HEK293 (cell line): ENCODE measurements around the gene RNF175.

Source experiments
- CTCF ChIA-PET: fragments of 350-600 bp; formaldehyde crosslinking; extraction: SDS; loops from one replicate; lab custom pipeline; 2021; ENCODE audit warnings: antibody characterized with exemption; lab: Yijun Ruan, JAX
- POLR2A ChIA-PET: fragments of 300-600 bp; formaldehyde crosslinking; extraction: SDS; loops from one replicate; lab custom pipeline; 2020; ENCODE audit warnings: antibody characterized with exemption, inconsistent platforms; lab: Yijun Ruan, JAX
- H3K27ac ChIP-seq: fragments of 200-500 bp; sonication (Bioruptor generic); 2 replicates; pipeline ENCODE4 v1.5.1; 2014; ENCODE audit warnings: low read depth, low read length, control low read depth, inconsistent platforms; ENCODE audit errors: extremely low read depth
- H3K36me3 ChIP-seq, 2 experiments: fragments of 200-500 bp in 1 of 2; sonication (Bioruptor generic) in 1 of 2; 1 replicate in 1 of 2; 2 replicates in 1 of 2; pipeline ENCODE4 v1.5.1; 2014 to 2017; ENCODE audit warnings: inconsistent platforms in 2 of 2, low read length in 2 of 2; ENCODE audit not compliant: control insufficient read depth in 2 of 2, insufficient read depth in 1 of 2
- H3K4me1 ChIP-seq: fragments of 200-500 bp; sonication (Bioruptor generic); 2 replicates; pipeline ENCODE4 v1.5.1; 2014; ENCODE audit warnings: mild to moderate bottlenecking, low read length, inconsistent platforms; ENCODE audit not compliant: control insufficient read depth, insufficient read depth
- H3K4me3 ChIP-seq: 2 replicates; pipeline ENCODE4 v1.5.1; 2011; ENCODE audit warnings: low read depth, mild to moderate bottlenecking, control low read depth, low read length, moderate library complexity
- H3K9me3 ChIP-seq: fragments of 200-500 bp; sonication (Bioruptor generic); 2 replicates; pipeline ENCODE4 v1.5.1; 2014; ENCODE audit warnings: low read depth, low read length, inconsistent platforms; ENCODE audit not compliant: control insufficient read depth, insufficient read depth
- GLIS1 ChIP-seq: fragments of 450-650 bp; formaldehyde crosslinking; IDR thresholded peaks from 2 replicates; pipeline ENCODE4 v1.5.1; 2016; ENCODE audit warnings: missing biosample characterization, missing genetic modification characterization
- IKZF3 ChIP-seq: fragments of 450-650 bp; IDR thresholded peaks from 2 replicates; pipeline ENCODE4 v1.5.0; 2018; ENCODE audit warnings: missing biosample characterization, mild to moderate bottlenecking, missing genetic modification characterization, moderate library complexity
- MZF1 ChIP-seq: fragments of 450-650 bp; formaldehyde crosslinking; IDR thresholded peaks from 2 replicates; pipeline ENCODE4 v1.5.1; 2017; ENCODE audit warnings: missing biosample characterization, missing genetic modification characterization, borderline replicate concordance
- WT1 ChIP-seq: fragments of 450-650 bp; formaldehyde crosslinking; IDR thresholded peaks from 2 replicates; pipeline ENCODE4 v1.5.1; 2016; ENCODE audit warnings: missing biosample characterization, missing genetic modification characterization
- YY1 ChIP-seq: fragments of 450-650 bp; formaldehyde crosslinking; IDR thresholded peaks from 2 replicates; pipeline ENCODE4 v1.5.1; 2018; ENCODE audit warnings: missing biosample characterization, missing genetic modification characterization
- ZNF155 ChIP-seq: fragments of 450-650 bp; formaldehyde crosslinking; IDR thresholded peaks from 2 replicates; pipeline ENCODE4 v1.5.1; 2016; ENCODE audit warnings: missing biosample characterization, missing genetic modification characterization
- ZNF169 ChIP-seq: fragments of 450-650 bp; formaldehyde crosslinking; IDR thresholded peaks from 2 replicates; pipeline ENCODE4 v1.5.1; 2016; ENCODE audit warnings: missing biosample characterization, missing genetic modification characterization
- ZNF174 ChIP-seq: fragments of 450-650 bp; formaldehyde crosslinking; IDR thresholded peaks from 2 replicates; pipeline ENCODE4 v1.5.0; 2017; ENCODE audit warnings: missing biosample characterization, mild to moderate bottlenecking, missing genetic modification characterization
- ZNF23 ChIP-seq: fragments of 450-650 bp; formaldehyde crosslinking; IDR thresholded peaks from 2 replicates; pipeline ENCODE4 v1.5.1; 2016; ENCODE audit warnings: missing biosample characterization, missing genetic modification characterization, borderline replicate concordance
- ZNF266 ChIP-seq: fragments of 450-650 bp; formaldehyde crosslinking; IDR thresholded peaks from 2 replicates; pipeline ENCODE4 v1.5.1; 2016; ENCODE audit warnings: missing biosample characterization, missing genetic modification characterization, low read depth
- ZNF398 ChIP-seq: fragments of 450-650 bp; formaldehyde crosslinking; IDR thresholded peaks from 2 replicates; pipeline ENCODE4 v1.5.1; 2017; ENCODE audit warnings: missing biosample characterization, missing genetic modification characterization
- ZNF501 ChIP-seq: fragments of 450-650 bp; formaldehyde crosslinking; IDR thresholded peaks from 2 replicates; pipeline ENCODE4 v1.5.1; 2016; ENCODE audit warnings: missing biosample characterization, missing genetic modification characterization
- ZNF548 ChIP-seq: fragments of 450-650 bp; formaldehyde crosslinking; IDR thresholded peaks from 2 replicates; pipeline ENCODE4 v1.5.1; 2016; ENCODE audit warnings: missing biosample characterization, missing genetic modification characterization
- ZNF549 ChIP-seq: fragments of 450-650 bp; IDR thresholded peaks from 2 replicates; pipeline ENCODE4 v1.5.1; 2018; ENCODE audit warnings: missing biosample characterization, missing genetic modification characterization, mild to moderate bottlenecking, inconsistent platforms, moderate library complexity
- ZNF596 ChIP-seq: fragments of 450-650 bp; IDR thresholded peaks from 2 replicates; pipeline ENCODE4 v1.5.0; 2018; ENCODE audit warnings: missing biosample characterization, mild to moderate bottlenecking, missing genetic modification characterization, moderate library complexity
- ZNF600 ChIP-seq: fragments of 450-650 bp; formaldehyde crosslinking; IDR thresholded peaks from 2 replicates; pipeline ENCODE4 v1.5.1; 2016; ENCODE audit warnings: missing biosample characterization, missing genetic modification characterization
- ZNF654 ChIP-seq: fragments of 450-650 bp; formaldehyde crosslinking; IDR thresholded peaks from 2 replicates; pipeline ENCODE4 v1.5.1; 2016; ENCODE audit warnings: low read depth, missing biosample characterization, missing genetic modification characterization
- ZNF843 ChIP-seq: fragments of 450-650 bp; formaldehyde crosslinking; IDR thresholded peaks from 2 replicates; pipeline ENCODE4 v1.5.1; 2016; ENCODE audit warnings: missing biosample characterization, missing genetic modification characterization
- ZSCAN30 ChIP-seq: fragments of 450-650 bp; IDR thresholded peaks from 2 replicates; pipeline ENCODE4 v1.5.1; 2018; ENCODE audit warnings: missing biosample characterization, mild to moderate bottlenecking, missing genetic modification characterization, moderate library complexity
- TF ChIP-seq, protein P1 (sequence below): fragments of 450-650 bp; formaldehyde crosslinking; IDR thresholded peaks from 2 replicates; pipeline ENCODE4 v1.5.1; 2016; ENCODE audit warnings: missing biosample characterization, missing genetic modification characterization
- TF ChIP-seq, protein P2 (sequence below): fragments of 450-650 bp; formaldehyde crosslinking; IDR thresholded peaks from 2 replicates; pipeline ENCODE4 v1.5.1; 2016; ENCODE audit warnings: missing biosample characterization, missing genetic modification characterization
- TF ChIP-seq, protein P3 (sequence below): fragments of 450-650 bp; formaldehyde crosslinking; IDR thresholded peaks from 2 replicates; pipeline ENCODE4 v1.5.1; 2016; ENCODE audit warnings: missing biosample characterization, missing genetic modification characterization, borderline replicate concordance
- TF ChIP-seq, protein P4 (sequence below): fragments of 450-650 bp; formaldehyde crosslinking; IDR thresholded peaks from 2 replicates; pipeline ENCODE4 v1.5.1; 2016; ENCODE audit warnings: missing biosample characterization, missing genetic modification characterization

RNF175 gene

GRCh38 chr4:153773236-153773690, 13.4 kb upstream of the RNF175 start (continued):
- TF ChIP-seq, protein P1, sequence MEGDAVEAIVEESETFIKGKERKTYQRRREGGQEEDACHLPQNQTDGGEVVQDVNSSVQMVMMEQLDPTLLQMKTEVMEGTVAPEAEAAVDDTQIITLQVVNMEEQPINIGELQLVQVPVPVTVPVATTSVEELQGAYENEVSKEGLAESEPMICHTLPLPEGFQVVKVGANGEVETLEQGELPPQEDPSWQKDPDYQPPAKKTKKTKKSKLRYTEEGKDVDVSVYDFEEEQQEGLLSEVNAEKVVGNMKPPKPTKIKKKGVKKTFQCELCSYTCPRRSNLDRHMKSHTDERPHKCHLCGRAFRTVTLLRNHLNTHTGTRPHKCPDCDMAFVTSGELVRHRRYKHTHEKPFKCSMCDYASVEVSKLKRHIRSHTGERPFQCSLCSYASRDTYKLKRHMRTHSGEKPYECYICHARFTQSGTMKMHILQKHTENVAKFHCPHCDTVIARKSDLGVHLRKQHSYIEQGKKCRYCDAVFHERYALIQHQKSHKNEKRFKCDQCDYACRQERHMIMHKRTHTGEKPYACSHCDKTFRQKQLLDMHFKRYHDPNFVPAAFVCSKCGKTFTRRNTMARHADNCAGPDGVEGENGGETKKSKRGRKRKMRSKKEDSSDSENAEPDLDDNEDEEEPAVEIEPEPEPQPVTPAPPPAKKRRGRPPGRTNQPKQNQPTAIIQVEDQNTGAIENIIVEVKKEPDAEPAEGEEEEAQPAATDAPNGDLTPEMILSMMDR (tag by site-specific recombination): peak; percentile 52; the same call in 1 of the 2 replicates
- peak; percentile 46 for TF ChIP-seq ZNF654 (tag by site-specific recombination)

DNA sequence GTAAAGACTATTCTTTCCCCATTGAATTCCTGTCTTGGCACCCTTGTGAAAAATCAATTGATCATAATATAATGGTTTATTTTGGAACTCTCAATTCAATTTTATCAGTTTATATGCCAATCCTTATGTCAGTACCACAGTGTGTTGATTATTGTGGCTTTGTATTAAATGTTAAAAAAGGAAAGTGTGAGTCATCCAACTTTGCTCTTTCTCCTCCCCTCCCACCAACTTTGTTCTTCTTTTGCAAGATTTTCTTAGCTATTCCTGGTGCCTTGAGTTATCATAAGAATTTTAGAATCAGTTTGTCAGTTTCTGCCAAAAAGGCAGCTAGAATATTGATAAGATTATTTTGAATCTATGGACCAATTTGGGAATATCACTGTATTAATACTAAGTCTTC, 11.2 kb upstream of the RNF175 start:
- no peak for TF ChIP-seq ZNF23 (tag by site-specific recombination)
- no peak for TF ChIP-seq YY1 (tag by site-specific recombination)
- TF ChIP-seq, protein P2, sequence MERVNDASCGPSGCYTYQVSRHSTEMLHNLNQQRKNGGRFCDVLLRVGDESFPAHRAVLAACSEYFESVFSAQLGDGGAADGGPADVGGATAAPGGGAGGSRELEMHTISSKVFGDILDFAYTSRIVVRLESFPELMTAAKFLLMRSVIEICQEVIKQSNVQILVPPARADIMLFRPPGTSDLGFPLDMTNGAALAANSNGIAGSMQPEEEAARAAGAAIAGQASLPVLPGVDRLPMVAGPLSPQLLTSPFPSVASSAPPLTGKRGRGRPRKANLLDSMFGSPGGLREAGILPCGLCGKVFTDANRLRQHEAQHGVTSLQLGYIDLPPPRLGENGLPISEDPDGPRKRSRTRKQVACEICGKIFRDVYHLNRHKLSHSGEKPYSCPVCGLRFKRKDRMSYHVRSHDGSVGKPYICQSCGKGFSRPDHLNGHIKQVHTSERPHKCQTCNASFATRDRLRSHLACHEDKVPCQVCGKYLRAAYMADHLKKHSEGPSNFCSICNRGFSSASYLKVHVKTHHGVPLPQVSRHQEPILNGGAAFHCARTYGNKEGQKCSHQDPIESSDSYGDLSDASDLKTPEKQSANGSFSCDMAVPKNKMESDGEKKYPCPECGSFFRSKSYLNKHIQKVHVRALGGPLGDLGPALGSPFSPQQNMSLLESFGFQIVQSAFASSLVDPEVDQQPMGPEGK (tag by site-specific recombination): no peak
- no peak for TF ChIP-seq IKZF3 (tag by site-specific recombination)
- no peak for TF ChIP-seq ZNF548 (tag by site-specific recombination)
- TF ChIP-seq ZNF501 (tag by site-specific recombination): no peak
- TF ChIP-seq, protein P3, sequence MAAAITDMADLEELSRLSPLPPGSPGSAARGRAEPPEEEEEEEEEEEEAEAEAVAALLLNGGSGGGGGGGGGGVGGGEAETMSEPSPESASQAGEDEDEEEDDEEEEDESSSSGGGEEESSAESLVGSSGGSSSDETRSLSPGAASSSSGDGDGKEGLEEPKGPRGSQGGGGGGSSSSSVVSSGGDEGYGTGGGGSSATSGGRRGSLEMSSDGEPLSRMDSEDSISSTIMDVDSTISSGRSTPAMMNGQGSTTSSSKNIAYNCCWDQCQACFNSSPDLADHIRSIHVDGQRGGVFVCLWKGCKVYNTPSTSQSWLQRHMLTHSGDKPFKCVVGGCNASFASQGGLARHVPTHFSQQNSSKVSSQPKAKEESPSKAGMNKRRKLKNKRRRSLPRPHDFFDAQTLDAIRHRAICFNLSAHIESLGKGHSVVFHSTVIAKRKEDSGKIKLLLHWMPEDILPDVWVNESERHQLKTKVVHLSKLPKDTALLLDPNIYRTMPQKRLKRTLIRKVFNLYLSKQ: no peak
- TF ChIP-seq ZNF266 (tag by site-specific recombination): no peak
- no peak for TF ChIP-seq WT1 (tag by site-specific recombination)
- TF ChIP-seq, protein P4, sequence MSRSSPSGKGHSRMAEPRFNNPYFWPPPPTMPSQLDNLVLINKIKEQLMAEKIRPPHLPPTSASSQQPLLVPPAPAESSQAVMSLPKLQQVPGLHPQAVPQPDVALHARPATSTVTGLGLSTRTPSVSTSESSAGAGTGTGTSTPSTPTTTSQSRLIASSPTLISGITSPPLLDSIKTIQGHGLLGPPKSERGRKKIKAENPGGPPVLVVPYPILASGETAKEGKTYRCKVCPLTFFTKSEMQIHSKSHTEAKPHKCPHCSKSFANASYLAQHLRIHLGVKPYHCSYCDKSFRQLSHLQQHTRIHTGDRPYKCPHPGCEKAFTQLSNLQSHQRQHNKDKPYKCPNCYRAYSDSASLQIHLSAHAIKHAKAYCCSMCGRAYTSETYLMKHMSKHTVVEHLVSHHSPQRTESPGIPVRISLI: no peak
- TF ChIP-seq ZNF174: no peak
- TF ChIP-seq ZNF600 (tag by site-specific recombination): no peak
- Histone ChIP-seq H3K36me3 (no peaks in the 10 kb centered on the region), H3K4me3 (no peak overlapping the region), H3K4me1 (no peaks in the 10 kb centered on the region), H3K27ac (no peak overlapping the region), H3K9me3 (no peaks in the 10 kb centered on the region)
- ChIA-PET POLR2A (no interaction called here), CTCF (no interaction called here)

GRCh38 chr4:153766758-153767157, 6.9 kb upstream of the RNF175 start:
- ChIA-PET POLR2A (no interaction called here), CTCF (no interaction called here)
- Histone ChIP-seq H3K4me3 (no peak overlapping the region), H3K27ac (no peak overlapping the region), H3K36me3 (no peaks in the 10 kb centered on the region), H3K9me3 (no peaks in the 10 kb centered on the region), H3K4me1 (no peaks in the 10 kb centered on the region)
- TF ChIP-seq ZNF398 (tag by site-specific recombination): no peak
- no peak for TF ChIP-seq ZNF843 (tag by site-specific recombination)
- no peak for TF ChIP-seq ZSCAN30 (tag by site-specific recombination)
- TF ChIP-seq MZF1 (tag by site-specific recombination): no peak
- no peak for TF ChIP-seq ZNF169 (tag by site-specific recombination)
- no peak for TF ChIP-seq ZNF155 (tag by site-specific recombination)
- no peak for TF ChIP-seq ZNF549 (tag by site-specific recombination)
- TF ChIP-seq ZNF596 (tag by site-specific recombination): no peak
- no peak for TF ChIP-seq GLIS1 (tag by site-specific recombination)
